Measurements from ENCODE around the gene PLEKHH1. TPM values are rescaled to one million over a fixed set of nuclear protein-coding genes. Genes with fewer than 3 reads are reported as not detected.

The PLEKHH1 gene
- total RNA-seq, 1 experiment from 2014 or later = 32.4 TPM

DNA sequence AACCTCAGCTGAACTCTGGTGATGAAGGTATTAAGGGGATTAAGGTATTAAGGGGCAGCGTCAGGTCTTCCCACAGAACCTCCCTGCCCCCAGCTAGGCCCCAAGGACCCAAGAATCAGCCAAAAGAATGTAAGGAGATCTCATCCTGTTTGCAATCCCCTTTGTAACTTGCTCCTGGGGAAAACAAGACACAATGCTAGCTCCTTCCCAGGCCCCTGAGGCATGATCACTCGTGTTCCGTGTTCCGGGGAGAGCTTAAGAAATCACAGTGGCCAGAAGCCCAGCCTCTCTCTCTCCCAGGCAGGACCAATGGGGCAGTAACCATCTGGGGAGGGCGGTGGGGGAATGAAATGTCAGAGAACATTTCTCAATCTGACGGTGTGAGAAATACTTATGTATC, 33.8 kb downstream of the PLEKHH1 start:
- Histone ChIP-seq H3K36me3 (ENCODE audit: control insufficient read depth, insufficient read depth, low read length) (peaks cover 4% of the 10 kb centered on the region; the same call in 1 of the 2 replicates), H3K9me3 (no peaks in the 10 kb centered on the region), H3K27me3 (replicated peaks; ENCODE audit: control insufficient read depth, insufficient read depth, low read length) (no peaks in the 10 kb centered on the region), H3K4me1 (no peaks in the 10 kb centered on the region), H3K4me3 (ENCODE audit: low read depth, low read length) (no peak overlapping the region)
- H3K27me3 Mint-ChIP-seq (ENCODE audit: insufficient read depth, unreplicated experiment) = no peaks in the 10 kb centered on the region
- ChIA-PET CTCF (interaction anchor here (0.7 to 1.8 kb wide), 2 partner anchors 40 to 138 kb away, joined by 3 to 5 read pairs; no protein-coding TSS in a partner anchor), POLR2A (no interaction called here)
- intact Hi-C loops (cut with micrococcal nuclease; ENCODE audit: unreplicated experiment) = no loop called here
- BruUV-seq (replicated peaks) = no TSS peak
- H3K9me3 Mint-ChIP-seq (ENCODE audit: unreplicated experiment) = no peaks in the 10 kb centered on the region
- no peak overlapping the region for H3K4me3 Mint-ChIP-seq (ENCODE audit: unreplicated experiment)
- peaks cover 7% of the 10 kb centered on the region for H3K4me1 Mint-ChIP-seq (ENCODE audit: low read depth, unreplicated experiment)
- TF ChIP-seq, protein P1, sequence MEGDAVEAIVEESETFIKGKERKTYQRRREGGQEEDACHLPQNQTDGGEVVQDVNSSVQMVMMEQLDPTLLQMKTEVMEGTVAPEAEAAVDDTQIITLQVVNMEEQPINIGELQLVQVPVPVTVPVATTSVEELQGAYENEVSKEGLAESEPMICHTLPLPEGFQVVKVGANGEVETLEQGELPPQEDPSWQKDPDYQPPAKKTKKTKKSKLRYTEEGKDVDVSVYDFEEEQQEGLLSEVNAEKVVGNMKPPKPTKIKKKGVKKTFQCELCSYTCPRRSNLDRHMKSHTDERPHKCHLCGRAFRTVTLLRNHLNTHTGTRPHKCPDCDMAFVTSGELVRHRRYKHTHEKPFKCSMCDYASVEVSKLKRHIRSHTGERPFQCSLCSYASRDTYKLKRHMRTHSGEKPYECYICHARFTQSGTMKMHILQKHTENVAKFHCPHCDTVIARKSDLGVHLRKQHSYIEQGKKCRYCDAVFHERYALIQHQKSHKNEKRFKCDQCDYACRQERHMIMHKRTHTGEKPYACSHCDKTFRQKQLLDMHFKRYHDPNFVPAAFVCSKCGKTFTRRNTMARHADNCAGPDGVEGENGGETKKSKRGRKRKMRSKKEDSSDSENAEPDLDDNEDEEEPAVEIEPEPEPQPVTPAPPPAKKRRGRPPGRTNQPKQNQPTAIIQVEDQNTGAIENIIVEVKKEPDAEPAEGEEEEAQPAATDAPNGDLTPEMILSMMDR (IDR thresholded peaks at IDR 0.05; ENCODE audit: insufficient read depth in 1 of 2, low read depth in 1 of 2, low read length in 1 of 2, severe bottlenecking in 1 of 2, unreplicated experiment in 1 of 2) = no peak
- DNase-seq = no peak
- H3K36me3 Mint-ChIP-seq (ENCODE audit: insufficient read depth, unreplicated experiment) = peaks cover 19% of the 10 kb centered on the region
- peak overlapping the region; percentile 19 for H3K27ac Mint-ChIP-seq (ENCODE audit: unreplicated experiment)

DNA sequence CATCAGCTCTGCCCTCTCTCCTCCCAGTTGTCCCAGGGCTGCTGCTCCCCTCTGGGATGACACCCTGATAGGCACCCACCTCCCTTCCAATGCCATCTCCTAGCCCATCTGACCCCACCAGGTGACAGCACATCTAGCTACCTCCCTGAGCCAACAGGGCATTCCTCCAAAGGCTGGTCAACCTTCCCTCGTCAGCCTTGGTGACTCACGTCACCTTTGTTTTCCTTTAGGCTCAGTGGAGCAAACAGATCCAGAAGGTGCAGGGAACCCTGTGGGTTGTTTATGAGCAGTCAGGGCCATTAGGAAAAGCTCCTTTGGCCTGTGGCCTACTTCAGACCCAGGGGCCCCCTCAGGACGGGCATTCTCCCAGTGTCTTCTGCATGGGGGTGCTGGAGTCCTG, 34.6 kb downstream of the PLEKHH1 start:
- Mint-ChIP-seq H3K27ac (ENCODE audit: unreplicated experiment) (peak overlapping the region; percentile 19), H3K4me1 (ENCODE audit: low read depth, unreplicated experiment) (peaks cover 9% of the 10 kb centered on the region), H3K9me3 (ENCODE audit: unreplicated experiment) (no peaks in the 10 kb centered on the region), H3K36me3 (ENCODE audit: insufficient read depth, unreplicated experiment) (peaks cover 19% of the 10 kb centered on the region), H3K4me3 (ENCODE audit: unreplicated experiment) (no peak overlapping the region), H3K27me3 (ENCODE audit: insufficient read depth, unreplicated experiment) (no peaks in the 10 kb centered on the region)
- Histone ChIP-seq H3K9me3 (no peaks in the 10 kb centered on the region), H3K4me1 (no peaks in the 10 kb centered on the region), H3K4me3 (ENCODE audit: low read depth, low read length) (no peak overlapping the region), H3K27me3 (replicated peaks; ENCODE audit: control insufficient read depth, insufficient read depth, low read length) (no peaks in the 10 kb centered on the region), H3K36me3 (ENCODE audit: control insufficient read depth, insufficient read depth, low read length) (peaks cover 4% of the 10 kb centered on the region; the same call in 1 of the 2 replicates)
- POLR2A ChIA-PET = no interaction called here
- TF ChIP-seq, protein P1 (IDR thresholded peaks at IDR 0.05; ENCODE audit: insufficient read depth in 1 of 2, low read depth in 1 of 2, low read length in 1 of 2, severe bottlenecking in 1 of 2, unreplicated experiment in 1 of 2) = no peak
- BruUV-seq (replicated peaks) = no TSS peak
- intact Hi-C loops (cut with micrococcal nuclease; ENCODE audit: unreplicated experiment) = no loop called here
- no peak for DNase-seq
- CTCF ChIA-PET = interaction anchor here (1.8 kb wide), 1 partner anchor 41 kb away, joined by 5 read pairs; no protein-coding TSS in a partner anchor

DNA sequence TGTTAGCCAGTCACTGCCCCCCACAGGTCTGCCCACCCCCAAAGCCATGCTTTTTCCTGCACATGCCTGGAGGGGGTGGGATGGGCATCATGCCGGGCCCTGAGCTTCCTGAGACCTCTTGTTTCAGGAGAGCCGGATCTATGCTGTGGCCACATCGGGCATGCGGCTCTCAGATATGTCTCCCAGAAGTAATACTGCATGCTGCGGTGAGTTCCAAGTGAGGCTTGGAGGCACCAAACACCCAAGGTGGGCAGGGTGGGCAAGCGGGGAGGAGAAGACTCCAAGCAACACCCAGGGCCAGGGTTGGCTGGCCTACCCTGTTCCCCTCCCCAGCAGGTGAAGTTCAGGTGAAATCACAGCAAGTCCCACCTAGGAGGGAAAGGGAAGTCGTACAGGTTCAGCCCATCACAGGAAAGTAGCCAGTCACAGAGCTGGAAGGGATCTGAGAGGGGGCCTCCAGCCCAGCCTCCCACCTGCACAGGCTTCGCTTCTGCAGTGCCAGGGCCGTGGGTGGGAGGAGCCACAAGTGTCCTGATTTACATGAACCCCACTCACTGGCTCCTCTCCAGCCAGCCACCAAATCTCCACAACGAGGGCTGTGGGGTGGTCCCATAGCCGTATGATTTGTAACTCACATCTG, 36.0 kb downstream of the PLEKHH1 start:
- POLR2A ChIA-PET = no interaction called here
- H3K9me3 ChIP-seq = no peaks in the 10 kb centered on the region
- H3K36me3 ChIP-seq (ENCODE audit: control insufficient read depth, insufficient read depth, low read length) = peaks cover 4% of the 10 kb centered on the region; the same call in 1 of the 2 replicates
- H3K27ac Mint-ChIP-seq (ENCODE audit: unreplicated experiment) = no peak overlapping the region
- H3K9me3 Mint-ChIP-seq (ENCODE audit: unreplicated experiment) = no peaks in the 10 kb centered on the region
- DNase-seq = no peak
- no peak overlapping the region for H3K4me3 ChIP-seq (ENCODE audit: low read depth, low read length)
- CTCF ChIA-PET = no interaction called here
- H3K36me3 Mint-ChIP-seq (ENCODE audit: insufficient read depth, unreplicated experiment) = peaks cover 19% of the 10 kb centered on the region
- 0 out of 2 replicates have a peak, but pooled peaks cover 4% of the 10 kb centered on the region for H3K4me1 ChIP-seq
- no TSS peak for BruUV-seq (replicated peaks)
- TF ChIP-seq, protein P1 (IDR thresholded peaks at IDR 0.05; ENCODE audit: insufficient read depth in 1 of 2, low read depth in 1 of 2, low read length in 1 of 2, severe bottlenecking in 1 of 2, unreplicated experiment in 1 of 2) = no peak
- intact Hi-C loops (cut with micrococcal nuclease; ENCODE audit: unreplicated experiment) = no loop called here
- H3K4me1 Mint-ChIP-seq (ENCODE audit: low read depth, unreplicated experiment) = peaks cover 14% of the 10 kb centered on the region
- no peak overlapping the region for H3K4me3 Mint-ChIP-seq (ENCODE audit: unreplicated experiment)
- no peaks in the 10 kb centered on the region for H3K27me3 Mint-ChIP-seq (ENCODE audit: insufficient read depth, unreplicated experiment)
- H3K27me3 ChIP-seq (replicated peaks; ENCODE audit: control insufficient read depth, insufficient read depth, low read length) = no peaks in the 10 kb centered on the region

Measured in Caco-2 (cell line).